Prostate gland (tissue), 2 donors: ENCODE results near the gene CYTH2. TPM values are rescaled to one million over a fixed set of nuclear protein-coding genes. Genes with fewer than 3 reads are reported as not detected.

ENCODE experiments used
- DNase-seq: peaks from one replicate; pipeline ENCODE4 v3.0.0-alpha.2; 2019; ENCODE audit warnings: low spot score
- H3K27ac ChIP-seq, 2 donors: fragments of 200-600 bp; sonication (generic); 2 replicates each; pipeline ENCODE4 v1.5.1; 2017 to 2019
- H3K27me3 ChIP-seq: fragments of 200-600 bp; sonication (generic); replicated peaks from 2 replicates; pipeline ENCODE4 v1.5.1; 2019; ENCODE audit not compliant: insufficient read depth
- H3K36me3 ChIP-seq, 2 donors: fragments of 200-600 bp; sonication (generic); 1 replicate in 1 of 2; 2 replicates in 1 of 2; pipeline versions ENCODE4 v1.5.1 to v1.8.1; 2017 to 2019
- H3K4me1 ChIP-seq: fragments of 200-600 bp; sonication (generic); replicated peaks from 2 replicates; pipeline ENCODE4 v1.5.1; 2019
- H3K4me3 ChIP-seq, 2 donors: fragments of 200-600 bp; sonication (generic); 2 replicates each; pipeline ENCODE4 v1.5.1; 2017 to 2019
- H3K9me3 ChIP-seq: fragments of 200-600 bp; sonication (generic); 2 replicates; pipeline ENCODE4 v1.5.1; 2017
- POLR2A ChIP-seq: fragments of 450-650 bp; IDR thresholded peaks from one replicate; pipeline ENCODE4 v1.6.1; 2016; ENCODE audit warnings: antibody characterized with exemption, mild to moderate bottlenecking
- POLR2AphosphoS5 ChIP-seq: sonication (generic); formaldehyde crosslinking; IDR thresholded peaks from one replicate; pipeline ENCODE4 v1.6.1; 2017; ENCODE audit warnings: antibody characterized with exemption
- WGBS: methylation state at CpG from one replicate; pipeline ENCODE4 v1.1.5; 2018; 5-methylcytosine and 5-hydroxymethylcytosine counted together
- intact Hi-C: fragments of 100-400 bp; cut with DNase I; formaldehyde crosslinking; loops from one replicate; pipeline ENCODE4 v1.14.2; 2022
- total RNA-seq, 2 donors: library from RNA; depleted of rRNA; stranded (reverse); fragments of >200 nt; gene quantifications; one replicate each; pipeline ENCODE4 v1.1.0, GENCODE V29; 2016
- TF ChIP-seq, protein P1 (sequence below), 4 experiments: fragments of 200-600 bp in 2 of 4; fragments of 450-650 bp in 2 of 4; sonication (generic) in 2 of 4; IDR thresholded peaks; 1 replicate in 3 of 4; 2 replicates in 1 of 4; pipeline ENCODE4 v1.5.1; 2016 to 2019; ENCODE audit warnings: antibody characterized with exemption in 4 of 4, mild to moderate bottlenecking in 2 of 4, moderate library complexity in 2 of 4

CYTH2 gene
- total RNA-seq, 2 donors from 2014 or later = 50.6 to 97.1 TPM

DNA sequence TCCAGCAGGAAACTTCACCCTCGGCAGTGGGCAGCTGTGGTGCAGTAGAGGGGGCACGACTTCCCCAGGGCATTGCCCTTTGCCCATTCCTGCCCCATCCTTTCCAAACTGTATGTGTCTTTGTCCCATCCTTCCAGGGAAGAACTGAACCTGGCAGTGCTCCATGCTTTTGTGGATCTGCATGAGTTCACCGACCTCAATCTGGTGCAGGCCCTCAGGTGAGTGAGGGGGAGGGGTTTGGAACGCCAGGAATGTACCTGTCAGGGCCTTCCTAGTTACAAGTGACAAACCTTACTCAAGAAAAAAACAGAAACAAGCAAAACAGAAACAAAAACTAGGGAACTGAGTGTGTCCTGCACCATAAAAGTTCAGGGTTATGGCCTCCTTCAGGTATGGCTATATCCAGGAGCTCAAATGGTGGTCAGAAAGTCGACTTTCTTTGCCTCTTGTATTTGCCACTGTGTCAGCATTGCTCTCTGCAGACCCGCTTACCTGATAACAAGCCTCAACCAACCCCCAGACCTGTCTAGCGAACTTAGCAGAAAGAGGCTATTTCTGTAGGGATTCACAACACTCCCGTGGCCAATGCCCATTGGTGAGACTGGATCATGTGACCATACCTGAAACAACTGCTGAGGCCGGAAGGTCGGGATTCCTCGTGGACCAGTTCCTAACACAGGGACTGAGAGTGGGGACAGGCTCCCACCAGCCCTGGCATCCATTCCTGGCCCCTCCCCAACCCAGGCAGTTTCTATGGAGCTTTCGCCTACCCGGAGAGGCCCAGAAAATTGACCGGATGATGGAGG lies 4.2 kb downstream of the CYTH2 start:
- Histone ChIP-seq H3K9me3 (no peaks in the 10 kb centered on the region), H3K27ac (no peak overlapping the region), H3K36me3 (peaks cover 11 to 42% of the 10 kb centered on the region in 2 donors), H3K4me1 (peaks cover 7% of the 10 kb centered on the region), H3K4me3 (no peak overlapping the region), H3K27me3 (no peaks in the 10 kb centered on the region)
- TF ChIP-seq POLR2AphosphoS5 = no peak
- TF ChIP-seq, protein P1, sequence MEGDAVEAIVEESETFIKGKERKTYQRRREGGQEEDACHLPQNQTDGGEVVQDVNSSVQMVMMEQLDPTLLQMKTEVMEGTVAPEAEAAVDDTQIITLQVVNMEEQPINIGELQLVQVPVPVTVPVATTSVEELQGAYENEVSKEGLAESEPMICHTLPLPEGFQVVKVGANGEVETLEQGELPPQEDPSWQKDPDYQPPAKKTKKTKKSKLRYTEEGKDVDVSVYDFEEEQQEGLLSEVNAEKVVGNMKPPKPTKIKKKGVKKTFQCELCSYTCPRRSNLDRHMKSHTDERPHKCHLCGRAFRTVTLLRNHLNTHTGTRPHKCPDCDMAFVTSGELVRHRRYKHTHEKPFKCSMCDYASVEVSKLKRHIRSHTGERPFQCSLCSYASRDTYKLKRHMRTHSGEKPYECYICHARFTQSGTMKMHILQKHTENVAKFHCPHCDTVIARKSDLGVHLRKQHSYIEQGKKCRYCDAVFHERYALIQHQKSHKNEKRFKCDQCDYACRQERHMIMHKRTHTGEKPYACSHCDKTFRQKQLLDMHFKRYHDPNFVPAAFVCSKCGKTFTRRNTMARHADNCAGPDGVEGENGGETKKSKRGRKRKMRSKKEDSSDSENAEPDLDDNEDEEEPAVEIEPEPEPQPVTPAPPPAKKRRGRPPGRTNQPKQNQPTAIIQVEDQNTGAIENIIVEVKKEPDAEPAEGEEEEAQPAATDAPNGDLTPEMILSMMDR (IDR thresholded peaks at IDR 0.05) = no peak
- TF ChIP-seq POLR2A = no peak
- intact Hi-C loops = no loop called here
- WGBS = 81% methylated on average over 14 of the region's 14 CpGs
- DNase-seq = no peak

DNA sequence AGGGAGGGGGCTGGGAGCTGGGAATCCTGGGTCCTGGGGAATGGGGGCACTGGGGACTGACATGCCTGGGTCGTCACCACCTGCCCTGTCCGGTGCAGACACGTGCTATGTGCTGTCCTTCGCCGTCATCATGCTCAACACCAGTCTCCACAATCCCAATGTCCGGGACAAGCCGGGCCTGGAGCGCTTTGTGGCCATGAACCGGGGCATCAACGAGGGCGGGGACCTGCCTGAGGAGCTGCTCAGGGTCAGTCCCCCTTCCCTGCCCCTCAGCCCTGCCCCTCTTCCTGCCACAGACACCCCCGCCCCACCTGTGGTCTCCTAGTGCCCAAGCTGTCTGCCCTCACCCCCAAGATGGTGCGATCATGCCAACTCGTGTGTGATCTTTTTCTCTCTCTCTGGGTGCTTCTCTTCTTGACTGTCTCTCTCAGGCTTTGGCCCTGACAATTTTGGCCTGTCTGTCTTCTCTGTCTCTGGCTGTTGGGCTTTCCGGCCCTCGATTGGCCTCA lies 5.0 kb downstream of the CYTH2 start:
- no peak overlapping the region for H3K27ac ChIP-seq
- H3K9me3 ChIP-seq = no peaks in the 10 kb centered on the region
- no peak overlapping the region for H3K4me3 ChIP-seq
- WGBS = 85% methylated on average over 16 of the region's 16 CpGs
- DNase-seq = no peak
- intact Hi-C loops = no loop called here
- H3K36me3 ChIP-seq = peaks cover 11 to 42% of the 10 kb centered on the region in 2 donors
- peaks cover 7% of the 10 kb centered on the region for H3K4me1 ChIP-seq
- TF ChIP-seq, protein P1 (IDR thresholded peaks at IDR 0.05) = no peak
- TF ChIP-seq POLR2AphosphoS5 (no peak), POLR2A (no peak)
- no peaks in the 10 kb centered on the region for H3K27me3 ChIP-seq

DNA sequence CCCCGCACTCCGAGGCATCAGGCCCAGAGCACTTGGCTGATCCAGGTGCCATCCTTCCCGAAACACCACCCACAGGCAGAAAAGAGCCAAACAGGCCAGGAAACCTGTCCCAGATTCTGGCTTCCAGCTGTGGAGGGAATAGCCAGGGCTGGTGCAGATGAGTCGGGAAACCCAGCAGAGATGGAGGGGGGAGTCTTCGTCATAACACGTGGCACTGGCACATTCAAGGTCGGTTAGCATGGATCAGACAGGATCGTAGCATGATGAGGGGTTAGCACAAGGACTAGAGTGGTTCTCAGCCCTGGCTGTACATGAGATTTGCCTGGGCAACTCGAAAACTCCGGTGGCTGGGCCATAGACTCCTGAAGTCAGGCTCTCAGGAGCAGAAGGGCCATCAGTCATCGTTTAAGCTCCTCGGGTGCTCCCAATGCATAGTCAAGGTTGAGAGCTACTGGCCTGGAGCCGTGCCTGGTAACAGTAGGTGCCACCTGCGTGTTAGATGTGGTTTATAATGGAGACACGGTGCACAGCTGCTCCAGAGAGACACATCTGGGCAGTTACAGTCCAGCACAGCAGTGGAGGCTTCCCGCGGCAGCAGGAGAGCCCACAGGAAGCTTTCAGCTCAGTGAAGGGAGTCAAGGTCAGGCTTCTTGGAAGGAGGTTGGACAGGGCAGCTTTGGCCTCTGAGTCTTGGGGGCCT lies 6.3 kb downstream of the CYTH2 start:
- Histone ChIP-seq H3K4me3 (no peak overlapping the region), H3K9me3 (no peaks in the 10 kb centered on the region), H3K27me3 (no peaks in the 10 kb centered on the region), H3K4me1 (peaks cover 3% of the 10 kb centered on the region), H3K36me3 (peaks cover 11 to 42% of the 10 kb centered on the region in 2 donors), H3K27ac (no peak overlapping the region)
- intact Hi-C loops = no loop called here
- WGBS = 89% methylated on average over 13 of the region's 17 CpGs
- TF ChIP-seq POLR2AphosphoS5 = no peak
- TF ChIP-seq, protein P1 (IDR thresholded peaks at IDR 0.05) = no peak
- no peak for TF ChIP-seq POLR2A
- no peak for DNase-seq

DNA sequence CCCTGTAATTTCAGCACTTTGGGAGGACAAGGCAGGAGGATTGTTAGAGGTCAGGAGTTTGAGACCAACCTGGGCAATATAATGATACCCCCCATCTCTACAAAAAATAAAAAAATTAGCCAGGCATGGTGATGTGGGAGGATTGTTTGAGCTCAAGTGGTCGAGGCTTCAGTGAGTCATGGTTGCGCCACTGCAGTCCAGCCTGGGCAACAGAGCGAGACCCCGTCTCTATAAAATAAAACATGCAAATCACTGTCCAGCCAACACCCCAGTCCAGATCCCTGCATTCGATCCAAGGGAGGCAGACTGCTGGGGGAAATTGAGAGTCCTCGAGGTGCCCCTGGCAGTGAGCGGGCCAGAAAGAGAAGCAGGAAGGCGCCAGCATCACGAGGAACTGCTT lies 7.0 kb downstream of the CYTH2 start:
- Histone ChIP-seq H3K36me3 (peaks cover 11 to 37% of the 10 kb centered on the region in 2 donors), H3K4me1 (no peaks in the 10 kb centered on the region), H3K9me3 (no peaks in the 10 kb centered on the region), H3K27ac (no peak overlapping the region), H3K27me3 (no peaks in the 10 kb centered on the region), H3K4me3 (no peak overlapping the region)
- TF ChIP-seq, protein P1 (IDR thresholded peaks at IDR 0.05) = no peak
- TF ChIP-seq POLR2A (no peak), POLR2AphosphoS5 (no peak)
- no peak for DNase-seq
- intact Hi-C loops = no loop called here
- 92% methylated on average over 9 of the region's 9 CpGs for WGBS
